GM19351 (cell line): Measurements from ENCODE around the gene IKZF4.

Source experiments
- ATAC-seq: cut with Tn5 transposase; IDR thresholded peaks from one replicate; pipeline ENCODE4 v1.9.1; 2021; ENCODE audit warnings: mild to moderate bottlenecking, moderate library complexity; ENCODE audit not compliant: unreplicated experiment

The IKZF4 gene

DNA sequence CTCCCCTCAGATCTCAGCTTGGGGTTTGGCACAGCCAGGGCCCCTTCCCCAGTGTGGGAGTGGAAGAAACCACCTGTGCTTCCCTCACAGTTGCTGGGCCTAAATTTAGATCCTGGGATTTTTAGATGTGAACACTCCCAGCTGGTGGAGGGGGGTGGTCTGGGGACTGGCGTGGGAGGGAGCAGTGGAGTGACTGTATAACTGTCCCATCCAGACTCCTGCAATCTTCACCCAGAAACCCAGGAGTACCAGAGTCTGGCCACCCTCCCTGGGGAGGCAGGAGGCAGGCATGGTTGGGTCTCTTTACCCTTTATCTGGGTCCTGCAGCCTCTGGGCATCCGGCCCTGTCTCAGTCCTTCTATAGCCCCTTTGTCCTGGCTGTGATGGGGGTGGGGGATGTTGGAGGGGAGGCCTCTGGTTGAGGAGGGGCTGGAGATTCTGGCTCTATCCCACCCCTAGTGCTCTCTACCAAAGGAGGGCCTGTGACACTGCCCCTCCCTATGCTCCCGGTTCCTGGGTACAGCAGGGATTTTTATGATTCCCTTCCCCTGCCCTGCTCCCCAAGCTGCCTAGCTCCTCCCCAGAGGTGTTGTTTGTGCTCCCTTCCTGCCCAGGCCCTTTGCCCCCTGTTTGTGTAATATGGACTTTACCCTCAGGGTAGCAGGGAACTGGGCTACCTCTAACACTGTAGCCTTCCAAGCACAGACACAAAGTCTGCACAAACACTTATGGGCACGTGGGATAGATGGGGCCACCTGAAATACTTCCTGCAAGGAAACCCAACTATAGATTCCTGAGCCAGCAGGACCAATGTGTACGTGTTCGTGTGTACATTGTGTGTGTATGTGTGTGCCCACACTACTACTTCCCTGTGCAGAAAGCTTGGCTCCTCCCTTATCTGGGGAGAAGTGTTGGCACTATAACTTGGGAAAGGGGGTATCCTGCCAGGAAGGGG lies 60.8 kb downstream of the IKZF4 start:
- no peak for ATAC-seq

DNA sequence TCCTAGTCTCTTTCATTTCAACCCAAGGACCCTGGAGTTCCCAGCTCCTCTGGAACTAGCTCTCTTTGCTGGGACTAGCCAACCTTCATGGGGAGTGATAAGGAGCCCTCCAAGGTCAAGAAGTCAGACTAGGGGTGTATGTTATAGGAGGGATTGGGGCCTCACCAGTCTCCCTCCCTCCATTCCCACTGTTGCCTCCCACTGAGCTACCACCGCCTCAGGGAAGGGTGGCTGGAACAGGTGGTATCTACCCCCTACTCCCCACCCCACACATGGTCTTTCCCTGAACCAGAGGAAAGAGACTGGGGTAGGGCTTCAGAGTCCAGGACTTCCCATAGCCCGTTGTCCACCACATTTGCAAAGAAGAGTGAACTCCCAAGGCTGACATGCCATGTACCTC lies 61.5 kb downstream of the IKZF4 start:
- ATAC-seq, result no peak

DNA sequence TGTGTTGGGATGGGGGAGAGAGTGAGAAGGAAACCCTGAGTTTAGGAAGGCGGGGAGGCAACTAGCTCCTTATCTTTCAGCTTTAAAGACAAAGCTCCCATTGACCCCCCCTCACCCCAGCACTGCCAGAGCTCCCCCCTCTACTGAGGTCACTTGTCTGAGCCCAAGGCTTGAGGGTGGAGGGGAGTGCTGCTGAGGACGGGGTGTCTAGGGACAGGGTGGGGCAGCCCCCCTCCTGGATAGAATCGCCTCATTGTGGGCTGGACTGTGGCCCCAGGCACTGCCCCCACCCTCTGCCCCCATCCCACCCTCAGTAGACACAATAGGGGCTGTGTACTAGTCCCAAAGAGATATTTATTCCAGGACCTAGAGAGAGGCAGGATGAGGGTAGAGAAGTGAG lies 62.1 kb downstream of the IKZF4 start:
- no peak for ATAC-seq

DNA sequence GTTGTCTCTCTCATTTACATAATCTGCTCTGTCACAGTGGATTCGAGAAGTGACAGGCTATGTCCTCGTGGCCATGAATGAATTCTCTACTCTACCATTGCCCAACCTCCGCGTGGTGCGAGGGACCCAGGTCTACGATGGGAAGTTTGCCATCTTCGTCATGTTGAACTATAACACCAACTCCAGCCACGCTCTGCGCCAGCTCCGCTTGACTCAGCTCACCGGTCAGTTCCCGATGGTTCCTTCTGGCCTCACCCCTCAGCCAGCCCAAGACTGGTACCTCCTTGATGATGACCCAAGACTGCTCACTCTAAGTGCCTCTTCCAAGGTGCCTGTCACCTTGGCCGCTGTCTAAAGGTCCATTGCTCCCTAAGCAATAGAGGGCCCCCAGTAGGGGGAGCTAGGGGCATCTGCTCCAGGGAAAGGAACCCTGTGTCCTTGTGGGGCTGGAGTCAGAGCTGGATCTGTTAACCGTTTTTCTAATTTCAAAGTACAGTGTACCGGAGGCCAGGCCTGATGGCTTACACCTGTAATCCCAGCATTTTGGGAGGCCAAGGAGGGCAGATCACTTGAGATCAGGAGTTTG lies 64.2 kb downstream of the IKZF4 start:
- ATAC-seq, result no peak

DNA sequence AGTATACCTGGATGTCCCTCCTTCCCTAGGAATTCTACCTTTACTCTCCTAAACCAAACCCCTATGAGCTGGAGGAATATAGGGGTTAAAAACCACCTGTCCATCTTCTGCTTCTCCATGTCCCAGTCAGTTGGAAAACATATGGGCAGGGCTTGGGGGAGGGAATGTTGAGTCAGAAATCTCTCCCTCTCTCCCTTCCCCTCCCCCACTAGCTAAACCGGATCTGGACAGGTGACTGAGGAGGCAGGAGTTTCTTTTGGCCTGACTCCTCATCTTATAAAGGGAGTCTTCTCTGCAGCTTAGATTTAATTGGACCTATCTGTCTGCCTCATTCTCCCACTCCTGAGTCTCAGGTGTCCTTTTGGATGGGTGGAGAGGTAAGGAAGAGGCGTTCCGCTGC lies 65.3 kb downstream of the IKZF4 start:
- no peak for ATAC-seq

DNA sequence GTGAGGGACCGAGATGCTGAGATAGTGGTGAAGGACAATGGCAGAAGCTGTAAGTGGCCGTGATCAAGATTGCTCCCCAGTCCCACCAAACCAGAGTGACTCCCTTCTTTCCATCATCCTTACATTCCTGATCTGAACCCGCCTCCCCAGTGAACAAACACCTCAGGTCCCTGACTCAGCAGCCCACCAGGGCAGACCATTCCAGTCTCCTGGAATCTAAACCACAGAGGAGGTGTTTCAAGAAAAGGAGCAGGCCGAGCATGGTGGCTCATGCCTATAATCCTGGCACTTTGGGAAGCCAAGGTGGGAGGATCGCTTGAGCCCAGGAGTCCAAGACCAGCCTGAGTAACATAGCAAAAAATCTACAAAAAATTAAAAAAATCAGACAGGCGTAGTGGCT lies 65.8 kb downstream of the IKZF4 start:
- no peak for ATAC-seq

DNA sequence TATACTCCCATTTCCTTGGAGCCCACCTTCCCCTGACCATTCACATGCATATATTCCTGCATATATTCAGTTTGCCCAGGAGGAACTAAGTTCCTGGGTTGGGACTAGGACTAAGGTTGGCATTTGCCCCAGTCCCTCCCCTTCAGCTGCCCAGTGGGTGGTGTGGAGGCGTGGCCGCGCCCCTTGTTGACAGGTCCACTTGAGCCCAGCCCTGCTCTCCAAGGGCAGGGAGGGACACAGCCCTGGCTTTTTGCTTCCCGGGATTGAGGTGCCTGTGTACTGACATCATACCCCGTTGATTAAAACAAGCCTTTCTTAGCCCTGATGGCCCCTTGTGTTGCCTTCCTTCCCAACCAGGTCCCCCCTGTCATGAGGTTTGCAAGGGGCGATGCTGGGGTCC lies 66.4 kb downstream of the IKZF4 start:
- ATAC-seq, result no peak
